ENCODE measurements around the gene PTPRG.

Gene PTPRG

DNA sequence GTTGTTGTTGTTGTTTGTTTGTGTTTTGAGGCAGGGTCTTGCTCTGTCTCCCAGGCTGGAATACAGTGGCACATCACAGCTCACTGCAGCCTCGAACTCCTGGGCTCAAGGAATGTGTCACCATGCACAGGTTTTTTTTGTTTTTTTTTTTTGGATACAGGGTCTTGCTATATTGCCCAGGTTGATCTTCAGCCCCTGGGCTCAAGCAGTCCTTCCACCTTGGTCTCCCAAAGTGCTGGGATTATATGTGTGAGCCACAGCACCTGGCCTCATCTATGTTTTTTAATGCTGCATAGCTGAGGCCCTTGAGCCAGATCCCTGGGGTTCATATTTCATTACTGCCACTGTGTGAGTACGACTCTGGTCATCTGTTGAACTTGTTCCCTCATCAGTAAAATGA, 459.3 kb downstream of the PTPRG start:
- no peak for DNase-seq (ENCODE audit: low spot score)
- CTCF ChIA-PET: interaction anchor here (0.6 kb wide), 1 partner anchor 488 kb away, joined by 3 read pairs; no protein-coding TSS in a partner anchor
- H3K27ac ChIP-seq: no peak overlapping the region
- POLR2A ChIA-PET (ENCODE audit: low non-redundant PET): no interaction called here
- TF ChIP-seq, protein P1, sequence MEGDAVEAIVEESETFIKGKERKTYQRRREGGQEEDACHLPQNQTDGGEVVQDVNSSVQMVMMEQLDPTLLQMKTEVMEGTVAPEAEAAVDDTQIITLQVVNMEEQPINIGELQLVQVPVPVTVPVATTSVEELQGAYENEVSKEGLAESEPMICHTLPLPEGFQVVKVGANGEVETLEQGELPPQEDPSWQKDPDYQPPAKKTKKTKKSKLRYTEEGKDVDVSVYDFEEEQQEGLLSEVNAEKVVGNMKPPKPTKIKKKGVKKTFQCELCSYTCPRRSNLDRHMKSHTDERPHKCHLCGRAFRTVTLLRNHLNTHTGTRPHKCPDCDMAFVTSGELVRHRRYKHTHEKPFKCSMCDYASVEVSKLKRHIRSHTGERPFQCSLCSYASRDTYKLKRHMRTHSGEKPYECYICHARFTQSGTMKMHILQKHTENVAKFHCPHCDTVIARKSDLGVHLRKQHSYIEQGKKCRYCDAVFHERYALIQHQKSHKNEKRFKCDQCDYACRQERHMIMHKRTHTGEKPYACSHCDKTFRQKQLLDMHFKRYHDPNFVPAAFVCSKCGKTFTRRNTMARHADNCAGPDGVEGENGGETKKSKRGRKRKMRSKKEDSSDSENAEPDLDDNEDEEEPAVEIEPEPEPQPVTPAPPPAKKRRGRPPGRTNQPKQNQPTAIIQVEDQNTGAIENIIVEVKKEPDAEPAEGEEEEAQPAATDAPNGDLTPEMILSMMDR (conservative IDR thresholded peaks at IDR 0.05; ENCODE audit: low read depth): no peak

DNA sequence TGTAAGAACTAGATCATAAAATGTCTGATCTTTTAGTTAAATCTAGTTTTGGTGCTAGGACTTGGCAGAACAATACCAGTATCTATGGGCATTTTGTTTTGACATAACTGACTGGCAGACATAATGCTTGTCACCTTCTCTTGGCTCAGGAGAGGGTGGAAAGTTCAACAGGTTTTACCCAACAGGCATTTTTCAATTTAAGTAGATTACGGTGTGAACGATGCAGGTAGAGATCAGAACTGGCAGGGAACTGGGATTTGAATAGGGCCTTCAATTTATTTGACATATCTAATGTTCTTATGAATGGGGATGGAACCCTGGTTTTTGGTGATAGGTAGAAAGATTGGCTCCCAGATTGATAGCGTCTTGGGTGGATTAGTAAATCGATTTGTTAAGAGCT, 460.9 kb downstream of the PTPRG start:
- no peak for DNase-seq (ENCODE audit: low spot score)
- ChIA-PET CTCF (no interaction called here), POLR2A (ENCODE audit: low non-redundant PET) (no interaction called here)
- TF ChIP-seq, protein P1 (conservative IDR thresholded peaks at IDR 0.05; ENCODE audit: low read depth): no peak
- no peak overlapping the region for H3K27ac ChIP-seq

DNA sequence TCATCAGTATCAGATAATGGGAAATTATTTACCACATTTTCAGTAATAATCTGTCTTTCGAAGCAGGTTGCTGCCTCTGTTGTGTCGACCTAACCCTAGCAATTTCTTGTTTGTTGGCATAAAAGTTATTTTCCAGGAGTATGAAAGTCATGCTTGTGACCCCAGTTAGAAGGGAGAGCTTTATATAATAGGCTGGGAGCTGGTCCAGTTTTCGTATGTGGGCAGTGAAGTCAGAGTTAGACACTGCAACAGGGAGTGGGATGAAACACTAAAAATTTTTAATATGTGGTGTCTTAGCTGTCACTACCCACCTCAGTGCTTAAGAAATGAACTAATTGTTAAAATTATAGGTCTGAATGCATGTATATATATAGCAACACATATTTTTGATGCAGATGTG, 463.5 kb downstream of the PTPRG start:
- TF ChIP-seq, protein P1 (conservative IDR thresholded peaks at IDR 0.05; ENCODE audit: low read depth): no peak
- ChIA-PET POLR2A (ENCODE audit: low non-redundant PET) (no interaction called here), CTCF (interaction anchor here (0.6 kb wide), 1 partner anchor 701 kb away, joined by 3 read pairs; no protein-coding TSS in a partner anchor)

DNA sequence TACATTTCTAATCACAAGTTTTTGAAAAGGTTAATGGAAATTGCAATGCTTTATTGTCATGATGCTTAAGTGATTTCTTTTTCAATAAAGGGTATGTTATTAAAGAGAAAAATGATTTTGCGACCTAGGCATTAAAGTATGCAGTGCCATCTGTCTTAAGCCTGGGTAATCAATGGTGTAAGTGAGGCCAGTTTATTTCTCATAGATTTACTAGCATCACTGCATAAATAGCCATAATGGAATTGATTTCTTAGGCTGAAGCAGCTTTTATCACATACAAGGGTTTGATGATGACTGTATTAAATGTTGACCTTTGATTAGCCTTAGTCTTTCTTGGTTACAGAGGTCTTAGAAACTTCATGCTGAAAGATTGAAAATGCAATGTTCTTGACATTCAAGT, 464.5 kb downstream of the PTPRG start:
- ChIA-PET POLR2A (ENCODE audit: low non-redundant PET) (no interaction called here), CTCF (no interaction called here)
- DNase-seq (ENCODE audit: low spot score): no peak
- H3K27ac ChIP-seq: no peak overlapping the region
- TF ChIP-seq, protein P1 (conservative IDR thresholded peaks at IDR 0.05; ENCODE audit: low read depth): no peak

More for the DNA sequence above, 463.5 kb downstream of the PTPRG start:
- H3K27ac ChIP-seq: no peak overlapping the region
- DNase-seq (ENCODE audit: low spot score): no peak

DNA sequence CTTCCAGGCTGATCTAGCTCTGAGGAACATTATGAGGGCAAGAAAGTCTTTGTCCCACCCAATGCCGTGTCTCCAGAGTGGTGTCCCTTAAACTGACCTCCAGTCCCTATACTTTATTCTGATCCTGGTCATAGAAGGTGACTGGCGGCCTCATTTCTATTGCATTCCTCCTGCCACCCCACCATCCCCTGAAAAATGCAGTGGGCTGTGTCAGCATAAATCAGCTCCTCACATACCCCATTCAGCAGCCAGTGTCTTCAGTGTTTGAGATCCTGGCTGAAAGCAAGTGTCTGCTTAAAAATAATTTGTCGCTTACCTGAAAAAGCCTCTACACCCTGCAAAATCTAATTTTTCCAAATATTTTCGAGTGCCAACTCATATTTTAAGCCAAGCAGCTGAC, 465.9 kb downstream of the PTPRG start:
- TF ChIP-seq, protein P1 (conservative IDR thresholded peaks at IDR 0.05; ENCODE audit: low read depth): no peak
- ChIA-PET POLR2A (ENCODE audit: low non-redundant PET) (no interaction called here), CTCF (no interaction called here)
- DNase-seq (ENCODE audit: low spot score): no peak
- no peak overlapping the region for H3K27ac ChIP-seq

DNA sequence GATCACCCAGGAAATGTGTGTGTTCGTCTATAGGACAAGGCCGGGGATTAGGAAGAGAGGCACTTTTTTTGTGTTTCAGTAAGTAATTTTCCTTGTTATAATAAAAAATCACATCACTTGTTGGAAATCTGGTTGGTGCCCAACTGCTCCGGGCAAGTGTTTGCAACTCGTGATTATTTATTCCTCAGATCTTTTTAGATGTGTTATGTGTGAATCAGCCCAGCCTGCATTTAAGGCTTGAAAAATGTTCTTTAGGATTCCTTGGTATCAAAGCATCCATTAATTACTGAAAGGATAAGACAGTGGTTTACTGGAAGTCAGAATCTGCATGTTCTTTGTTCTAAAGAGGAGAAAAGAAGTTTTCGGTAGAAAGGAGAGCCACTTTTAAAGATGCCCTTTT, 466.4 kb downstream of the PTPRG start:
- H3K27ac ChIP-seq: no peak overlapping the region
- ChIA-PET CTCF (no interaction called here), POLR2A (ENCODE audit: low non-redundant PET) (no interaction called here)
- DNase-seq (ENCODE audit: low spot score): no peak
- TF ChIP-seq, protein P1 (conservative IDR thresholded peaks at IDR 0.05; ENCODE audit: low read depth): no peak

DNA sequence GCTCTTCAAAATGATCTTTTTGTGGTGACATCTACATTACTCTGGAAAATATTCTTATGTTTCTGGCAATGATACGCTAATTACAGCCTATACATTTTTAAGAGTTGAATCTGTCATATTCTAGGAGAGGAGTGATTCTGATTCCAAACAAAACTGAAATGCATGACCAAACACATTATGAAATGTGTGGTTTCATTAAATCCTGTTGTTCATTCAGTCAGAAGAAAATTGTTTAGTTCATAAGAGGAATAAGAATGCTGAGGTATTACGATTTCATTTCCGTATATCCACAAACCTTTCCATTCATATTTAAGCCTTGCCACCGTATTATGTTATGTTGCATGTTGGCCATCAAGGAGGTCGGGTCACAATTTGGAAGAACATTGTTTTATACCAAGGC, 466.9 kb downstream of the PTPRG start:
- H3K27ac ChIP-seq: no peak overlapping the region
- POLR2A ChIA-PET (ENCODE audit: low non-redundant PET): no interaction called here
- TF ChIP-seq, protein P1 (conservative IDR thresholded peaks at IDR 0.05; ENCODE audit: low read depth): no peak
- CTCF ChIA-PET: no interaction called here
- DNase-seq (ENCODE audit: low spot score): no peak

Data from RWPE1 (cell line).